TTC549 (cell line): ENCODE measurements around the gene ARHGEF28.

Source experiments
- FAIRE-seq: peaks from 2 replicates; lab custom pipeline; 2012; peaks lifted over from hg19 to GRCh38; lab: Jason Lieb, UNC

ARHGEF28 gene

DNA sequence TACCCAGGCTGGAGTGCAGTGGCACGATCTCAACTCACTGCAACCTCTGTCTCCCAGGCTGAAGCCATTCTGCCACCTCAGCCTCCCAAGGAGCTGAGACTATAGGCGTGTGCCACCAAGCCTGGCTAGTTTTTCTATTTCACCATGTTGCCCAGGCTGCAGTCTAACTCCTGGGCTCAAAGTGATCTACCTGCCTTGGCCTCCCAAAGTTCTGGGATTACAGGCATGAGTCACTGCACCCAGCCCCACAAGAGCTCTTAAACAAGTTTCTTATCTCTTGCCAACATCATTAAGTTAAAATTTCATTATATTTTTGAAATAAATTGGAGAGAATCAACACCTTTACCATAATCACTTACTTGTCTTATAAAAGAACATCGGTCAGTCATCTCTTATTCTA, 280.3 kb downstream of the ARHGEF28 start:
- no peak for FAIRE-seq

GRCh38 chr5:73907164-73907563, 281.2 kb downstream of the ARHGEF28 start:
- no peak for FAIRE-seq

GRCh38 chr5:73908395-73908794, 282.4 kb downstream of the ARHGEF28 start:
- FAIRE-seq: no peak

GRCh38 chr5:73908846-73909245, 282.9 kb downstream of the ARHGEF28 start:
- no peak for FAIRE-seq

DNA sequence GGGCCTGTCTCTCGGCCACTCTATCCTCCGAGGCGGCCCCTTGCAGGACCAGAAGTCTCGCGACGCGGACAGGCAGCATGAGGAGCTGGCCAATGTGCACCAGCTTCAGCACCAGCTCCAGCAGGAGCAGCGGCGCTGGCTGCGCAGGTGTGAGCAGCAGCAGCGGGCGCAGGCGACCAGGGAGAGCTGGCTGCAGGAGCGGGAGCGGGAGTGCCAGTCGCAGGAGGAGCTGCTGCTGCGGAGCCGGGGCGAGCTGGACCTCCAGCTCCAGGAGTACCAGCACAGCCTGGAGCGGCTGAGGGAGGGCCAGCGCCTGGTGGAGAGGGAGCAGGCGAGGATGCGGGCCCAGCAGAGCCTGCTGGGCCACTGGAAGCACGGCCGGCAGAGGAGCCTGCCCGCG, 283.5 kb downstream of the ARHGEF28 start:
- no peak for FAIRE-seq

GRCh38 chr5:73911761-73912393, 285.9 kb downstream of the ARHGEF28 start:
- no peak for FAIRE-seq

- no peak for FAIRE-seq
Observed at GRCh38 chr5:73912821-73913271, 286.9 kb downstream of the ARHGEF28 start.

GRCh38 chr5:73913971-73914370, 288.0 kb downstream of the ARHGEF28 start:
- no peak for FAIRE-seq

- FAIRE-seq: no peak
Observed at GRCh38 chr5:73915345-73915744, 289.3 kb downstream of the ARHGEF28 start.

DNA sequence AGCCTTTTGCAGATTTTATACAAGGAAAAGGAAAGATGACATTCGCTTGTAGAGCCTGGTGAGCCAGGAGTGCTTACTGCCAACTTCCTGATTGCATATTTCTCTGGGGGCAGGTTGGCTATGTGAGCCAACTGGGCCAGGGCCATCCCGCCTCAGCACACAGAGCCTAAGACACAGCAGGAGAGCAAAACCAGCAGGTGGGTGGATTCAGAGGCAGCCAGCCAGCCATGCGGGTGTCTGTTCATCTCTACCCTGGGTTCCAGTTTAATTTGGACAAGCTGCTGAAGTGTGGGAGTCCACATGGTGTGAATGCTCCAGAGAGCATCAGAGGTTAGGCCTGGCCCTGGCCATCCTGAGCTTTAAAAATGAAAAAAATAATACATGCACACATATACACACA, 291.4 kb downstream of the ARHGEF28 start:
- FAIRE-seq: no peak

DNA sequence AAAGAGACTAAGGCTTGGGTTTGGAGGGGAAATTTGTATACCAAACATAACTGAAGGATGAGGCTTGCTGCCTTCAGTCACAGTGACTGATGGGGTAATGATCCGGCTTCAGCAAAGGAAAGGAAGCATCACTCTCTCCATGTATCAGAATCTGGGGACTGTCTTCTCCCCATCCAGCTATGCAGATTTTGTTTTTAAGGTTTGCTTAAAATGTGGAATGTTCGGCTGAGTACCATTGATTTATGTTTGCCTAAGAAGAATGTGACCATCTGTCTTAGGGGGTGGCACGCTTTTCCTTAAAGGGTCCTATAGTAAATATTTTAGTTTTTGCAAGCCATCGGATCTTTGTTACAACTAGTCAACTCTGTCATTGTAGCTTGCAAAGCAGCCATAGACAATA, 291.9 kb downstream of the ARHGEF28 start:
- no peak for FAIRE-seq

DNA sequence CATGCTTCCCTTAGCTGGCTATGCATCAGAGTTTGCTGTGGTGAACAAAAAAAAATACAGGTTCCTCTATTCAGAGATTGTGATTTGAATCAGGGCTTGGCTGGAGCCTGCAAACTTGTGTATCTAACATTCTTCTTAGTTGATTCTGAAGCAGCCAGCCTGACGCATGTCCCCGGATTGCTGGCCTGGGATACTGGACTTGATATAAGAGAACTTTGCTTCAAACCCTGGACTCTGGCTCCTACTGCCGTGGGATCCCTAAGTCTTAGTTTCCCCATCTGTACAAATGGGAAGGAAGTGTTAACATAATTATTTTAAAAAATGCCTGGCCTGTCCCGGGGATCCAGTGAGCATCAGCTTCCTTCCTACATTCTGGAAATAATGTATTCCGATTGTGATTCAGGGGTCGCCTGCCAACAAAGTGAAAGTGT, 292.8 kb downstream of the ARHGEF28 start:
- FAIRE-seq: no peak

DNA sequence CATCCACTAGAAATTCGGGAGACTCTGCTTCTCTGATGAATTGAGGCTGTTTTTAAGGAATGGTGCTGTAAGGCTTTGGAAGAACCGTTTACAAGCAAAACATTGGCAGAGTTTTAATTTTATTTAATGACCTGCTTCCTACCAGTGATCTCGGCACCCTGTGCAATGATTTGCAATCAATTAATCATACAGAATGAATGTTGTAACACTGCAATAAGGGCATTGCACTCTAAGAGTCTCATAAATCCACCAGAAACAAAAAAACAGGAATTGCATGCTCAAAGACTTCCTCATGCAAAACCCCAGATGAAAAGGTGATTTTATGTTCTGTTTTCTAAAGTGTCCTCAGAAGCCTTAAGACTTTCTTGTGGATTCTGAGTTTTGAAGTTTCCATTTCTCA, 295.7 kb downstream of the ARHGEF28 start:
- FAIRE-seq: no peak

- no peak for FAIRE-seq
Observed at GRCh38 chr5:73922224-73922623, 296.2 kb downstream of the ARHGEF28 start.

DNA sequence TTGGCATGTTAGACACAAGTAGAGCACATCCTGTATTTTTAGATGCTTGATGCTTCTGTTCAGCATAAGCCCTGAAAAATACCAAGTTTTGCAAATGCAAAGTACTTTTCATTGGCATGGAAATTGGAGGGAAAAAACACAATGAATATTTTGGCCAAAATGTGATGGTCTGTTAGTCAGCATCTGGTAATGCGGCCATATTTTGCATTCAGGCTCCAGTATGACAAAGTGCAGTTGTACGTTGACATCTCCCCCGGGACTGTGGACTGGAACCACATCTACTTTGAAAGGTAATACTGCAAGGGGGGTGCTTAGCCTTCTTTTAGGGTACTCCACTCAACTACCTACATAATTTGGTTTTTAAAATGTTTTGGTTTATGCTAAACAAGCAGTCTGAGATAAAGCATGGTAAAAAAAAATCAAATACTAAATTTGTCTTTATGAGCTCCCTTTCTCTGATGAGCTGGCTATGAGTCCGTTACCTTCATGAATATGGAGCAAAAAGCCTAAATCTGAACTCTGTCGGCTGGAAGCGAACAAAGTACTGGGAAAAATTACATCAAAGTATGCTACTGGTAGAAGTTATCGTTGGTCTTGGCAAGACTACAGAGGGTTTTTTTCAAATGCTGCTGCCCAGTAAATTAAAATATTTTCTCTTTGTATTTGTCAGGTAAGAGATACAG, 297.0 kb downstream of the ARHGEF28 start:
- FAIRE-seq: no peak

DNA sequence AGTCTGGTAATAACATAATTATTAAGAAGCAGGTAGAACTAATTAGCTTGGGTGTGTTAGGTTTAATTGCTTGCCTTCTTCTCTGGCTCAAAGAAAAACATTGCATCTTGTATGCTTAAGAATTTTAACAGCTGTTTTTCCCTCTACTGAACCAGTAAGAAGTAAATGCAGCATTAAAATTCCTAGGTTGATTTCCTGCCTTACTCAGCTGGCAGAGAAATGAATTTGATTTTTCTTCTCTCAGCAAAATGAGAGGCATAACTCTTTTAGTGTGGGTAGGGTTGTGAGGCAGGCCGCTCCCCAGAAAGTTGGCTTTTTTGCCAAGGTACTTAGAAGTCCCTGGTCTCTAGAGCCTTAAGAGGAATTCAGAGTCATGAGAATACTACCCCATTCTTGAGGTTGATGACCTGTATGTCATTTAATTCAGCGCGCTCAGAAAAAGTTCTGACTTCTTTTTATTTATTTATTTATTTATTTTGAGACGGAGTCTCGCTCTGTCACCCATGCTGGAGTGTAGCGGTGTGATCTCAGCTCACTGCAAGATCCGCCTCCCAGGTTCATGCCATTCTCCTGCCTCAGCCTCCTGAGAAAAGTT, 302.6 kb downstream of the ARHGEF28 start:
- no peak for FAIRE-seq

GRCh38 chr5:73935719-73936118, 309.7 kb downstream of the ARHGEF28 start:
- FAIRE-seq: no peak

GRCh38 chr5:73938280-73938937, 312.4 kb downstream of the ARHGEF28 start:
- FAIRE-seq: no peak

DNA sequence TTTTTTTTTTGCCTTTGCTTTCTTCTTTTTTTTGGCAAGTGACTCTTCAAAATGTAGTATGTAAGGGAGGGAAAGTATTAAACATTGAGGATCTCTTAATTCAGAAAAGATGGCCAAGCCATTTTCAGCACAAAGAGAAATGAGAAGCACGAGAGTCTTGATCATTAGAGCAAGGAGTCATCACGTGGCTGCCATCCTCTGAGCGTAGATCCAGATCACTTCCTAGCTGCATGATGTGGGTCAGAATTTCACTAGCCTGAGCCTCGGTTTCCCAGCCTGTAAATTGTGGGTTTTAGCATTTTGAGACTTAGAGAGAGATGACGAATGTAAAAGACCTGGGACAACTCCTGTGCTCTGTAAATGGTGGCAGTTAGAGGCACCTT, 312.9 kb downstream of the ARHGEF28 start:
- no peak for FAIRE-seq

- FAIRE-seq: no peak
Observed at GRCh38 chr5:73939557-73939956, 313.6 kb downstream of the ARHGEF28 start.

GRCh38 chr5:73940026-73940425, 314.0 kb downstream of the ARHGEF28 start:
- no peak for FAIRE-seq

DNA sequence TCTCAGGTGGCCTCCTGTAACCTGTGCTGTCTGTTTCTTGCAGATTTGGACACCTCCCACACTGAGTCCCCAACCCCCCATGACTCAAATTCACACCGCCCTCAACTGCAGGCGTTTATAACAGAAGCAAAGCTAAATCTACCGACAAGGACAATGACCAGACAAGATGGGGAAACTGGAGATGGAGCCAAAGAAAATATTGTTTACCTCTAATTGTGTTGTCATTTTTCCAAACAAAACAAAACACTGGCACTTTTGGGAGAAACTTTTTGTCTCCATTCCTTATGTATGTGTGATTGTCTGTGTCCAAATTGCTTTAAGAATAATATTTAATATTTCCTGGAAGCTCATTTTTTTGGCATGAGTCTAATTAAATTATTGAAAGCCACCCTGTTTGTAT, 314.8 kb downstream of the ARHGEF28 start:
- no peak for FAIRE-seq

DNA sequence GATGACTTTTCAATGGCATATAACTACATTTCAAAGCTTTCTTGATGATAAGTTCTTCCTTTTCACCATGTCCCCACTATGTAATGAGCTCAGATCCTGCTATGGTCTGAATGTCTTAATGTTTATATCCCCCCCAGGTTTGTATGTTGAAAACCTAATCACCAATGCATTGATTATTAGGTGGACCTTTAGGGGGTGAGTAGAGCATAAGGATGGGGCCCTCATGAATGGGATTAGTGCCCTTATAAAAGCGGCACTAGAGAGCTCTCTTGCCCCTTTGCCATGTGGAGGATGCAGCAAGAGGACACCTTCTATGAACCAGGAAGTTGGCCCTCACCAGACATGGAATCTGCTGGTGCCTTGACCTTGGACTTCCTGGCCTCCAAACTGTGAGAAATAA, 316.8 kb downstream of the ARHGEF28 start:
- FAIRE-seq: no peak
